SK-N-SH (cell line): ENCODE results near the gene CTNNA3. TPM values are rescaled to one million over a fixed set of nuclear protein-coding genes. Genes with fewer than 3 reads are reported as not detected.

Source experiments
- CTCF ChIA-PET: fragments of 300-600, 350-600 bp; formaldehyde crosslinking; extraction: SDS; loops from one replicate; lab custom pipeline; 2021; lab: Yijun Ruan, JAX
- POLR2A ChIA-PET: fragments of 350-600 bp; sonication (Branson Sonifier 250); formaldehyde crosslinking; extraction: SDS; loops from one replicate; lab custom pipeline; 2020; ENCODE audit warnings: antibody characterized with exemption, inconsistent platforms; lab: Yijun Ruan, JAX
- DNase-seq: peaks from one replicate; pipeline ENCODE4 v3.0.0; 2012
- H2AFZ ChIP-seq: fragments of 200-600 bp; sonication (generic); 2 replicates; pipeline ENCODE4 v1.8.1; 2016; ENCODE audit warnings: antibody characterized with exemption, mild to moderate bottlenecking, low read depth
- H3F3A ChIP-seq: fragments of 200-600 bp; sonication (generic); replicated peaks from 2 replicates; pipeline ENCODE3; 2016; ENCODE audit warnings: antibody characterized with exemption, mild to moderate bottlenecking; ENCODE audit not compliant: insufficient read depth
- H3K27ac ChIP-seq, 2 experiments: fragments of 200-500 bp in 1 of 2; fragments of 200-600 bp in 1 of 2; sonication (Bioruptor generic) in 1 of 2; sonication (generic), shearing (Covaris generic) in 1 of 2; 2 replicates each; pipeline versions ENCODE4 v1.5.1 to v1.6.1; 2014 to 2016; ENCODE audit warnings: low read depth in 2 of 2, inconsistent platforms in 1 of 2, low read length in 1 of 2, mild to moderate bottlenecking in 1 of 2, mixed read lengths in 1 of 2
- H3K27me3 ChIP-seq: fragments of 200-600 bp; sonication (generic), shearing (Covaris generic); 2 replicates; pipeline ENCODE4 v1.6.1; 2016; ENCODE audit warnings: mixed run types; ENCODE audit not compliant: insufficient read depth
- H3K36me3 ChIP-seq, 2 experiments: fragments of 200-500 bp in 1 of 2; fragments of 200-600 bp in 1 of 2; sonication (Bioruptor generic) in 1 of 2; sonication (generic) in 1 of 2; replicated peaks in 1 of 2; 2 replicates each; pipeline versions ENCODE3 to v1.5.1; 2014 to 2016; ENCODE audit warnings: low read length in 1 of 2, mild to moderate bottlenecking in 1 of 2; ENCODE audit not compliant: insufficient read depth in 2 of 2, control insufficient read depth in 1 of 2
- H3K4me1 ChIP-seq, 2 experiments: fragments of 200-500 bp in 1 of 2; fragments of 200-600 bp in 1 of 2; sonication (Bioruptor generic) in 1 of 2; sonication (generic), shearing (Covaris generic) in 1 of 2; 2 replicates each; pipeline versions ENCODE4 v1.5.1 to v1.6.1; 2014 to 2016; ENCODE audit warnings: low read depth in 1 of 2, low read length in 1 of 2, mixed run types in 1 of 2; ENCODE audit not compliant: insufficient read depth in 2 of 2, control insufficient read depth in 1 of 2
- H3K4me2 ChIP-seq: fragments of 200-600 bp; sonication (generic), shearing (Covaris generic); 2 replicates; pipeline ENCODE4 v1.6.1; 2017; ENCODE audit warnings: mixed run types
- H3K4me3 ChIP-seq, 2 experiments: fragments of 200-500 bp in 1 of 2; fragments of 200-600 bp in 1 of 2; sonication (Bioruptor generic) in 1 of 2; sonication (generic), shearing (Covaris generic) in 1 of 2; 2 replicates each; pipeline versions ENCODE4 v1.5.1 to v1.8.1; 2014 to 2016; ENCODE audit warnings: low read depth in 2 of 2, inconsistent platforms in 1 of 2, low read length in 1 of 2, mild to moderate bottlenecking in 1 of 2, mixed read lengths in 1 of 2, moderate library complexity in 1 of 2
- H3K79me2 ChIP-seq: fragments of 200-600 bp; sonication (generic); 2 replicates; pipeline ENCODE4 v1.8.1; 2017; ENCODE audit warnings: mild to moderate bottlenecking; ENCODE audit not compliant: insufficient read depth
- H3K9ac ChIP-seq: fragments of 200-600 bp; sonication (generic); 2 replicates; pipeline ENCODE4 v1.6.1; 2017; ENCODE audit warnings: mixed run types
- H3K9me2 ChIP-seq: fragments of 200-600 bp; sonication (generic); 2 replicates; pipeline ENCODE4 v1.6.1; 2017; ENCODE audit warnings: mixed run types
- H3K9me3 ChIP-seq: fragments of 200-600 bp; sonication (generic); 2 replicates; pipeline ENCODE4 v1.6.1; 2017; ENCODE audit warnings: mixed run types, mild to moderate bottlenecking, moderate library complexity
- H4K20me1 ChIP-seq: fragments of 200-600 bp; sonication (generic); 2 replicates; pipeline ENCODE4 v1.6.1; 2017; ENCODE audit warnings: mild to moderate bottlenecking, mixed run types; ENCODE audit not compliant: insufficient read depth
- EZH2phosphoT487 ChIP-seq: fragments of 200-600 bp; sonication (generic); IDR thresholded peaks from 2 replicates; pipeline ENCODE4 v1.6.1; 2017; ENCODE audit warnings: low read depth, mixed run types, mild to moderate bottlenecking, antibody characterized with exemption, moderate library complexity, borderline replicate concordance
- FOSL2 ChIP-seq: IDR thresholded peaks from 2 replicates; pipeline ENCODE4 v1.4.0; 2012; ENCODE audit warnings: low read depth, mild to moderate bottlenecking, moderate library complexity, borderline replicate concordance
- FOXJ3 ChIP-seq: sonication (generic); formaldehyde crosslinking; IDR thresholded peaks from 2 replicates; pipeline ENCODE4 v1.5.1; 2020; ENCODE audit warnings: mild to moderate bottlenecking, missing genetic modification reagents
- GABPA ChIP-seq: IDR thresholded peaks from 2 replicates; pipeline ENCODE4 v1.4.0; 2012; ENCODE audit warnings: low read depth, mild to moderate bottlenecking
- GATA2 ChIP-seq: sonication (generic); formaldehyde crosslinking; IDR thresholded peaks from 2 replicates; pipeline ENCODE4 v1.5.0; 2020; ENCODE audit warnings: mild to moderate bottlenecking, missing genetic modification reagents
- MAX ChIP-seq: IDR thresholded peaks from 2 replicates; pipeline ENCODE4 v1.4.0; 2012; ENCODE audit warnings: low read depth
- MEF2A ChIP-seq: IDR thresholded peaks from 2 replicates; pipeline ENCODE4 v1.4.0; 2012; ENCODE audit warnings: low read depth, borderline replicate concordance
- MXI1 ChIP-seq: IDR thresholded peaks from 2 replicates; pipeline ENCODE4 v1.6.1; 2012; ENCODE audit warnings: mild to moderate bottlenecking, low read depth, low read length, improper control_type of control experiment
- RAD21 ChIP-seq: IDR thresholded peaks from 2 replicates; pipeline ENCODE4 v1.6.1; 2012; ENCODE audit warnings: mild to moderate bottlenecking, low read length
- REST ChIP-seq: IDR thresholded peaks from 2 replicates; pipeline ENCODE4 v1.6.1; 2012; ENCODE audit warnings: mild to moderate bottlenecking, low read depth, low read length, moderate library complexity
- SIN3A ChIP-seq: IDR thresholded peaks from 2 replicates; pipeline ENCODE4 v1.6.1; 2012; ENCODE audit warnings: low read depth, mild to moderate bottlenecking, low read length, moderate library complexity, borderline replicate concordance
- TCF12 ChIP-seq: IDR thresholded peaks from 2 replicates; pipeline ENCODE4 v1.4.0; 2012
- YY1 ChIP-seq: IDR thresholded peaks from 2 replicates; pipeline ENCODE4 v1.4.0; 2012; ENCODE audit warnings: low read depth, mild to moderate bottlenecking
- polyA plus RNA-seq, 3 experiments: library from polyadenylated mRNA; depleted of rRNA; stranded (reverse); fragments of >200 nt; gene quantifications; 2 replicates each; pipeline ENCODE4 v1.2.3, GENCODE V29; 2012
- TF ChIP-seq, protein P1 (sequence below): IDR thresholded peaks from 2 replicates; pipeline ENCODE4 v1.4.0; 2012; ENCODE audit warnings: low read depth, borderline replicate concordance
- TF ChIP-seq, protein P2 (sequence below): fragments of 150-350 bp; IDR thresholded peaks from 2 replicates; pipeline ENCODE4 v1.6.1; 2016; ENCODE audit warnings: mild to moderate bottlenecking, low read depth, low read length
- TF ChIP-seq, protein P3 (sequence below): IDR thresholded peaks from 2 replicates; pipeline ENCODE4 v1.4.0; 2012; ENCODE audit warnings: low read depth, borderline replicate concordance

The CTNNA3 gene
- polyA plus RNA-seq, 1 of the 3 experiments (the other 2 are of a cell fraction) = not detected

DNA sequence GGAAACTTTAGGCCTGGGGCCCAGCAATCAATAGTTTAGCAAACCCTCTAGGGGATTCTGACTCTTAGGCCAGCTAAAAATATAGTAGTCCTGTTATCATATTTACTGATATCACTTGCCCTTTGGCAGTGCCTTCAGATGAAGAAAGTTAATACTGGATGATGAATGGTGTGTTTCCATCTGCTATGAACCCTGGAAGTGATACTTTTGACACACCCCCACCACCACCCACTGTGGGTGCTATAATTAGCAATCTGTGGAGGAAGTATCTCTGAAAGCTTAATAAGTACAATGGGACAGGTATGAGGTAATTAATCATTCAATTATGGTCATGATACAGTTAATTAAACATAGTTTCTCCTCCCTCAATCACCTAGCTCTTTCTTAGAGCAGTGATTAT is 860.6 kb downstream of the CTNNA3 start:
- H3K79me2 ChIP-seq = no peaks in the 10 kb centered on the region
- DNase-seq = no peak
- no peaks in the 10 kb centered on the region for H4K20me1 ChIP-seq
- H3F3A ChIP-seq = no peaks in the 10 kb centered on the region
- TF ChIP-seq MXI1 = no peak
- TF ChIP-seq GATA2 (CRISPR knock-in tag) = no peak
- TF ChIP-seq MAX = no peak
- no peak for TF ChIP-seq REST
- TF ChIP-seq, protein P1, sequence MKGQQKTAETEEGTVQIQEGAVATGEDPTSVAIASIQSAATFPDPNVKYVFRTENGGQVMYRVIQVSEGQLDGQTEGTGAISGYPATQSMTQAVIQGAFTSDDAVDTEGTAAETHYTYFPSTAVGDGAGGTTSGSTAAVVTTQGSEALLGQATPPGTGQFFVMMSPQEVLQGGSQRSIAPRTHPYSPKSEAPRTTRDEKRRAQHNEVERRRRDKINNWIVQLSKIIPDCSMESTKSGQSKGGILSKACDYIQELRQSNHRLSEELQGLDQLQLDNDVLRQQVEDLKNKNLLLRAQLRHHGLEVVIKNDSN = no peak
- TF ChIP-seq, protein P2, sequence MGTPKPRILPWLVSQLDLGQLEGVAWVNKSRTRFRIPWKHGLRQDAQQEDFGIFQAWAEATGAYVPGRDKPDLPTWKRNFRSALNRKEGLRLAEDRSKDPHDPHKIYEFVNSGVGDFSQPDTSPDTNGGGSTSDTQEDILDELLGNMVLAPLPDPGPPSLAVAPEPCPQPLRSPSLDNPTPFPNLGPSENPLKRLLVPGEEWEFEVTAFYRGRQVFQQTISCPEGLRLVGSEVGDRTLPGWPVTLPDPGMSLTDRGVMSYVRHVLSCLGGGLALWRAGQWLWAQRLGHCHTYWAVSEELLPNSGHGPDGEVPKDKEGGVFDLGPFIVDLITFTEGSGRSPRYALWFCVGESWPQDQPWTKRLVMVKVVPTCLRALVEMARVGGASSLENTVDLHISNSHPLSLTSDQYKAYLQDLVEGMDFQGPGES = no peak
- no peak for TF ChIP-seq SIN3A
- no peak for TF ChIP-seq FOSL2
- TF ChIP-seq GABPA = no peak
- no peak for TF ChIP-seq FOXJ3 (CRISPR knock-in tag)
- no peak for TF ChIP-seq RAD21
- no peak for TF ChIP-seq MEF2A
- TF ChIP-seq TCF12 = no peak
- TF ChIP-seq, protein P3, sequence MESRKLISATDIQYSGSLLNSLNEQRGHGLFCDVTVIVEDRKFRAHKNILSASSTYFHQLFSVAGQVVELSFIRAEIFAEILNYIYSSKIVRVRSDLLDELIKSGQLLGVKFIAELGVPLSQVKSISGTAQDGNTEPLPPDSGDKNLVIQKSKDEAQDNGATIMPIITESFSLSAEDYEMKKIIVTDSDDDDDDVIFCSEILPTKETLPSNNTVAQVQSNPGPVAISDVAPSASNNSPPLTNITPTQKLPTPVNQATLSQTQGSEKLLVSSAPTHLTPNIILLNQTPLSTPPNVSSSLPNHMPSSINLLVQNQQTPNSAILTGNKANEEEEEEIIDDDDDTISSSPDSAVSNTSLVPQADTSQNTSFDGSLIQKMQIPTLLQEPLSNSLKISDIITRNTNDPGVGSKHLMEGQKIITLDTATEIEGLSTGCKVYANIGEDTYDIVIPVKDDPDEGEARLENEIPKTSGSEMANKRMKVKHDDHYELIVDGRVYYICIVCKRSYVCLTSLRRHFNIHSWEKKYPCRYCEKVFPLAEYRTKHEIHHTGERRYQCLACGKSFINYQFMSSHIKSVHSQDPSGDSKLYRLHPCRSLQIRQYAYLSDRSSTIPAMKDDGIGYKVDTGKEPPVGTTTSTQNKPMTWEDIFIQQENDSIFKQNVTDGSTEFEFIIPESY = no peak
- no peak for TF ChIP-seq YY1
- no peak for TF ChIP-seq EZH2phosphoT487
- TF ChIP-seq, all 33 proteins: peak for 0
- POLR2A ChIA-PET = no interaction called here
- H3K4me1 ChIP-seq = peaks cover 0 to 13% of the 10 kb centered on the region in 2 experiments; a peak in 1 of 4 replicates
- H2AFZ ChIP-seq = no peak overlapping the region
- H3K9ac ChIP-seq = no peak overlapping the region
- no peaks in the 10 kb centered on the region for H3K36me3 ChIP-seq
- H3K4me2 ChIP-seq = no peak overlapping the region
- no peaks in the 10 kb centered on the region for H3K9me2 ChIP-seq
- no peak overlapping the region for H3K27ac ChIP-seq
- H3K4me3 ChIP-seq = no peak overlapping the region
- CTCF ChIA-PET = no interaction called here
- no peaks in the 10 kb centered on the region for H3K27me3 ChIP-seq
- no peaks in the 10 kb centered on the region for H3K9me3 ChIP-seq
